ENCODE data around the gene CNGA4. TPM values are rescaled to one million over a fixed set of nuclear protein-coding genes. Genes with fewer than 3 reads are reported as not detected.

The CNGA4 gene
- total RNA-seq, 4 donors from 2014 or later: 0.14 TPM; not detected in 3

DNA sequence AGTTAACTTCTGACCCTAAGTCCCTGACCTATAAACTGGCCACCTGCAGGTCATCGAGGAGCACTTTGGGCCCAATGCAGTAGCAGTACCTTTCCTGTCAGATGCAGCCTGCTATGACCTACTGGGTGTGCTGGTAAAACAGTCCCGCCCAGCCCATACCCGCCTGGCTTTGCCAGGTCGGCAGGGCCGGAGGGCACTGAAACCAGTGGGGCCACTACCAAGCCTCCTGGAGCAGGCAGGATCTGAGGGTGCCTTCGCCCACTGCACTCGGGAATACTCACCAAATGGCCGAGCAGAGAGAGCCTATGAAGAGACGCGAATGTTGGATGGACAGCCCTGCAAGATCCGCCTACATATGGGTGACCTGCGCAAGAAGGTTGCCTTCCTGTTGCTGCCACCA lies 29.1 kb upstream of the CNGA4 start:
- intact Hi-C loops (cut with DNase I; ENCODE audit: low total_unique reads) (no loop called here), in situ Hi-C loops (cut with MboI; ENCODE audit: low pct_ligation_motif_present in 1 of 4, low pct_unique_long_range_greater_than_20kb in 1 of 4, low sequenced_read_pairs in 3 of 4) (no loop called here)
- Histone ChIP-seq H3K27me3 (no peaks in the 10 kb centered on the region), H3K9me3 (no peaks in the 10 kb centered on the region), H3K4me3 (no peak overlapping the region), H3K36me3 (peaks cover 0 to 62% (median 16%) of the 10 kb centered on the region in 4 donors), H3K4me1 (no peaks in the 10 kb centered on the region), H3K27ac (no peak overlapping the region)
- no peak for DNase-seq
- no peak for TF ChIP-seq EP300 (IDR thresholded peaks at IDR 0.05; ENCODE audit: low read depth)
- TF ChIP-seq POLR2A (IDR thresholded peaks at IDR 0.05): no peak
- no peak for TF ChIP-seq POLR2AphosphoS5 (IDR thresholded peaks at IDR 0.05)
- TF ChIP-seq, protein P1, sequence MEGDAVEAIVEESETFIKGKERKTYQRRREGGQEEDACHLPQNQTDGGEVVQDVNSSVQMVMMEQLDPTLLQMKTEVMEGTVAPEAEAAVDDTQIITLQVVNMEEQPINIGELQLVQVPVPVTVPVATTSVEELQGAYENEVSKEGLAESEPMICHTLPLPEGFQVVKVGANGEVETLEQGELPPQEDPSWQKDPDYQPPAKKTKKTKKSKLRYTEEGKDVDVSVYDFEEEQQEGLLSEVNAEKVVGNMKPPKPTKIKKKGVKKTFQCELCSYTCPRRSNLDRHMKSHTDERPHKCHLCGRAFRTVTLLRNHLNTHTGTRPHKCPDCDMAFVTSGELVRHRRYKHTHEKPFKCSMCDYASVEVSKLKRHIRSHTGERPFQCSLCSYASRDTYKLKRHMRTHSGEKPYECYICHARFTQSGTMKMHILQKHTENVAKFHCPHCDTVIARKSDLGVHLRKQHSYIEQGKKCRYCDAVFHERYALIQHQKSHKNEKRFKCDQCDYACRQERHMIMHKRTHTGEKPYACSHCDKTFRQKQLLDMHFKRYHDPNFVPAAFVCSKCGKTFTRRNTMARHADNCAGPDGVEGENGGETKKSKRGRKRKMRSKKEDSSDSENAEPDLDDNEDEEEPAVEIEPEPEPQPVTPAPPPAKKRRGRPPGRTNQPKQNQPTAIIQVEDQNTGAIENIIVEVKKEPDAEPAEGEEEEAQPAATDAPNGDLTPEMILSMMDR (IDR thresholded peaks at IDR 0.05): no peak
- 94% methylated on average over 12 of the region's 12 CpGs; no CpG with 5 or more reads in 1 of the 2 donors for WGBS, 2 donors (ENCODE audit: low coverage in 1 of 2)

DNA sequence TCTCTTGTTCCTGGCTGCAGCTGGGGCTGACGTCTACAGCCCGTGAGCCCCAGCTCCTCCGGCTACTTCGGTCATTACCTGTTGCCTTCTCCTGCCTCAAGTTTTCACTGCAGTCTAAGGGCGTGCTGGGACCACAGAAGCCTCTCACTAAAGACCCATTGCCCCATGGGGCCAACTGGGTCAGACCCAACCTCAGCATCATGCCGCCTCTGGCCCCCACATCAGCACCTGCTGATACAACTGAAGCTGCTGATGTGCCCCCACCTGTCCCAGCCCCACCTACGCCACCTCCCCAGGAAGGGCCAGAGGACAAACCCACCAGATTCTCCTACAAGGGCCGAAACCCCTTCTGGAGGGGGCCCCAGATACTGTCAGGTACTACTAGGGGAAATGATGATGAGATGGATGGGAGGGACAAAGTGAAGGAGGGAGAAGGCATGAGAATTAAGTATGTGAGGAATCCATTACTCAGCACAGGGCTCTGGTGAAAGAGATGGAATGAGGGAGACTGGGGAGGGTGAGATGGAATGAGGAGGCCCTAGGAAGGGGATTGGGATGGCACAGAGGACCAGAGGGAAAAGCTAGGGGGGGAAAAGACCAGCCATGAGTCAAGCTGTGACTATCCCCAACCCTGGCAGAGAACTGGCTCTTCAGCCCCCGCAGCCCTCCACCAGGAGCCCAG lies 28.5 kb upstream of the CNGA4 start:
- Histone ChIP-seq H3K4me1 (no peaks in the 10 kb centered on the region), H3K9me3 (no peaks in the 10 kb centered on the region), H3K36me3 (peaks cover 0 to 68% (median 19%) of the 10 kb centered on the region in 4 donors), H3K27me3 (no peaks in the 10 kb centered on the region), H3K27ac (no peak overlapping the region), H3K4me3 (no peak overlapping the region)
- intact Hi-C loops (cut with DNase I; ENCODE audit: low total_unique reads) (no loop called here), in situ Hi-C loops (cut with MboI; ENCODE audit: low pct_ligation_motif_present in 1 of 4, low pct_unique_long_range_greater_than_20kb in 1 of 4, low sequenced_read_pairs in 3 of 4) (no loop called here)
- WGBS, 2 donors (ENCODE audit: low coverage in 1 of 2): 99 to 100% methylated on average over 2 to 9 of the region's 9 CpGs
- DNase-seq: no peak
- TF ChIP-seq POLR2A (IDR thresholded peaks at IDR 0.05) (no peak), EP300 (IDR thresholded peaks at IDR 0.05; ENCODE audit: low read depth) (no peak), POLR2AphosphoS5 (IDR thresholded peaks at IDR 0.05) (no peak)
- TF ChIP-seq, protein P1 (IDR thresholded peaks at IDR 0.05): no peak

DNA sequence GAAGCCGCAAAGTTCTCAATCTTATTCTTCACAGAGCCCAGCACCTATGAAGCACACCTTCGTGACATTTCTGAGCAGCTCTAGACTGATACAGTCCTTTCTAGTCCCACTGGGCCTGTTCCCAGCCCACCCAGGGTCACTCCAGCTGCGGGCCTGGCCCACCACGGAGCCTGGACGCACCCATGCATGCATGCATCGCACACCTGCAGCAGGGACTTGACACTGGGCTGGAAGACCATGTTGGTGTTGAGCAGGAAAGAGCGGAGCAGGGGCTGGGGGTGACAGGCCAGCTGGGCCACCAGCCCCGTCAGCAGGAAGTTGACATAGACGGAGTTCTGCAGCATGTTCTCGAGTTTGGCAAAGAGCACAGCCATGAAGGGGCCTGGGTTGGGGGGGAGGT lies 24.4 kb upstream of the CNGA4 start:
- WGBS, 2 donors (ENCODE audit: low coverage in 1 of 2): 96 to 100% methylated on average over 4 to 10 of the region's 10 CpGs
- intact Hi-C loops (cut with DNase I; ENCODE audit: low total_unique reads): no loop called here
- TF ChIP-seq, protein P1 (IDR thresholded peaks at IDR 0.05): no peak
- no peak for TF ChIP-seq POLR2A (IDR thresholded peaks at IDR 0.05)

DNA sequence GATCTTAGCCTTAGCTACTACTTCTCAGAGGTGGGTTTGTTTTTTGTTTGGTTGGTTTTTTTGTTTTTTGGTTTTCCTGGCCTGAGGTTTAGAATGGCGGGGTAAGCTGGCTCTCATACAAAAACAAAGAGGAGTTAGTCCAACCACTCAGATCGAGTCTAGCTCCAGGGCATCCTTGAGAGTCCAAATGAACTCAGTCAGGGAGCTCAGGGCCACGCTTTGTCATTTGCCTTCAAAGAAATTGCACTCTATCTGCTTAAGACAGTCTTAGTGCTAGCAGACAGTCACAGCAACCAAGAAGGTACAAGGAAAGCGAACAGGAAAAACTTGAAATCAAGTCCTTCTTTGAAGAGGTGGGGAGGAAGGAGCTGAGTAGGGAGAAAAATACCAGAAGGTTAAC lies 22.4 kb upstream of the CNGA4 start:
- no peaks in the 10 kb centered on the region for H3K27me3 ChIP-seq
- no peaks in the 10 kb centered on the region for H3K9me3 ChIP-seq
- peaks cover 0 to 12% (median 2%) of the 10 kb centered on the region in 4 donors for H3K4me1 ChIP-seq
- H3K4me3 ChIP-seq: no peak overlapping the region
- intact Hi-C loops (cut with DNase I; ENCODE audit: low total_unique reads) (no loop called here), in situ Hi-C loops (cut with MboI; ENCODE audit: low pct_ligation_motif_present in 1 of 4, low pct_unique_long_range_greater_than_20kb in 1 of 4, low sequenced_read_pairs in 3 of 4) (no loop called here)
- WGBS, 2 donors (ENCODE audit: low coverage in 1 of 2): 95 to 100% methylated on average over 4 of the region's 4 CpGs
- TF ChIP-seq, protein P1 (IDR thresholded peaks at IDR 0.05): no peak
- no peak for TF ChIP-seq POLR2AphosphoS5 (IDR thresholded peaks at IDR 0.05)
- no peak for TF ChIP-seq POLR2A (IDR thresholded peaks at IDR 0.05)
- TF ChIP-seq EP300 (IDR thresholded peaks at IDR 0.05; ENCODE audit: low read depth): no peak
- no peak for DNase-seq
- H3K36me3 ChIP-seq: peaks cover 0 to 74% (median 36%) of the 10 kb centered on the region in 4 donors
- H3K27ac ChIP-seq: no peak overlapping the region

More for the DNA sequence above, 24.4 kb upstream of the CNGA4 start:
- Histone ChIP-seq H3K4me3 (no peak overlapping the region), H3K4me1 (peaks cover 0 to 3% (median 0%) of the 10 kb centered on the region in 4 donors), H3K36me3 (peaks cover 0 to 82% (median 35%) of the 10 kb centered on the region in 4 donors), H3K27me3 (no peaks in the 10 kb centered on the region), H3K27ac (no peak overlapping the region), H3K9me3 (no peaks in the 10 kb centered on the region)
- in situ Hi-C loops (cut with MboI; ENCODE audit: low pct_ligation_motif_present in 1 of 4, low pct_unique_long_range_greater_than_20kb in 1 of 4, low sequenced_read_pairs in 3 of 4): no loop called here
- DNase-seq: no peak

Measured in transverse colon (tissue), 4 donors.